Cardiac muscle cell (in vitro differentiated cells and primary cell): Measurements from ENCODE around the gene VBP1. TPM values are rescaled to one million over a fixed set of nuclear protein-coding genes. Genes with fewer than 3 reads are reported as not detected.
A peak's percentile ranks its signal among the peaks of the same experiment; 100 is the strongest.

Source experiments
- DNase-seq, 2 donors: peaks; one replicate each; pipeline versions ENCODE4 v3.0.0 to v3.0.0-alpha.2; 2010 to 2017; ENCODE audit warnings: low read depth in 1 of 2, low spot score in 1 of 2
- H3K27ac ChIP-seq: fragments of 200-600 bp; sonication (generic); 2 replicates; pipeline ENCODE4 v1.5.1; 2016
- H3K27me3 ChIP-seq: fragments of 200-600 bp; sonication (generic); 2 replicates; pipeline ENCODE4 v1.6.0; 2016; ENCODE audit warnings: control low read depth
- H3K36me3 ChIP-seq: fragments of 200-600 bp; sonication (generic); 2 replicates; pipeline ENCODE4 v1.5.1; 2016; ENCODE audit warnings: control low read depth
- H3K4me1 ChIP-seq: fragments of 200-600 bp; sonication (generic); 2 replicates; pipeline ENCODE4 v1.8.1; 2017; ENCODE audit warnings: low read depth, mild to moderate bottlenecking, mixed run types
- H3K4me3 ChIP-seq: fragments of 200-600 bp; sonication (generic); 2 replicates; pipeline ENCODE4 v1.5.1; 2016; ENCODE audit warnings: mild to moderate bottlenecking
- H3K9me3 ChIP-seq: fragments of 200-600 bp; sonication (generic); 2 replicates; pipeline ENCODE4 v1.5.1; 2017; ENCODE audit warnings: low read depth, mild to moderate bottlenecking, control low read depth
- CTCF ChIP-seq: IDR thresholded peaks from 2 replicates; pipeline ENCODE4 v1.5.1; 2012; ENCODE audit warnings: low read depth, mild to moderate bottlenecking, low read length
- polyA plus RNA-seq: library from polyadenylated mRNA; unstranded; fragments of >200 nt; fragmentation: Nextera tagmentation; extraction: Ambion mirVana; gene quantifications from 2 replicates; pipeline ENCODE4 v1.2.1, GENCODE V29; 2016
- total RNA-seq: library from RNA; depleted of rRNA; stranded (reverse); fragments of >200 nt; gene quantifications from 2 replicates; pipeline ENCODE4 v1.2.3, GENCODE V29; 2016

Gene VBP1
- total RNA-seq, result 42.8 and 50.2 TPM in 2 replicates
- polyA plus RNA-seq, result 116 and 121 TPM in 2 replicates

GRCh38 chrX:155216179-155216939 lies at the start of gene VBP1:
TSS of gene VBP1 (plus strand) at chrX:155216460. CDS start at chrX:155216483, 23 bp downstream.
- H3K27ac ChIP-seq, result peak within 1 kb of the TSS; percentile 96

GRCh38 chrX:155169881-155170280 lies 46.4 kb upstream of the VBP1 start:
- TF ChIP-seq CTCF, result no peak

More at GRCh38 chrX:155216179-155216939, at the start of gene VBP1:
- DNase-seq, result peak; percentile 92 to 97
- Histone ChIP-seq H3K9me3 (no peaks in the 10 kb centered on the region), H3K27me3 (no peaks in the 10 kb centered on the region), H3K4me3 (peak within 1 kb of the TSS; percentile 93), H3K4me1 (no peaks in the 10 kb centered on the region), H3K36me3 (no peaks in the 10 kb centered on the region)
- TF ChIP-seq CTCF, result peak; percentile 46

GRCh38 chrX:155179346-155179997 lies 36.8 kb upstream of the VBP1 start:
- peak; percentile 7 for TF ChIP-seq CTCF
- H3K9me3 ChIP-seq, result no peaks in the 10 kb centered on the region
- peak in 1 of 2 donors; percentile 19 for DNase-seq

More at GRCh38 chrX:155169881-155170280, 46.4 kb upstream of the VBP1 start:
- peak in 1 of 2 donors; percentile 5 for DNase-seq
- Histone ChIP-seq H3K27me3 (no peaks in the 10 kb centered on the region), H3K4me3 (no peak overlapping the region), H3K4me1 (no peaks in the 10 kb centered on the region), H3K36me3 (no peaks in the 10 kb centered on the region), H3K27ac (no peak overlapping the region), H3K9me3 (no peaks in the 10 kb centered on the region)

GRCh38 chrX:155188786-155189185 lies 27.5 kb upstream of the VBP1 start:
- no peaks in the 10 kb centered on the region for H3K27me3 ChIP-seq
- no peak for DNase-seq
- no peaks in the 10 kb centered on the region for H3K9me3 ChIP-seq
- no peaks in the 10 kb centered on the region for H3K36me3 ChIP-seq
- no peak for TF ChIP-seq CTCF
- H3K27ac ChIP-seq, result no peak overlapping the region
- H3K4me3 ChIP-seq, result no peak overlapping the region
- no peaks in the 10 kb centered on the region for H3K4me1 ChIP-seq

More at GRCh38 chrX:155179346-155179997, 36.8 kb upstream of the VBP1 start:
- Histone ChIP-seq H3K27me3 (no peaks in the 10 kb centered on the region), H3K4me1 (no peaks in the 10 kb centered on the region), H3K4me3 (no peak overlapping the region), H3K36me3 (no peaks in the 10 kb centered on the region), H3K27ac (no peak overlapping the region)

- Histone ChIP-seq H3K27ac (no peak overlapping the region), H3K36me3 (no peaks in the 10 kb centered on the region), H3K9me3 (no peaks in the 10 kb centered on the region), H3K27me3 (no peaks in the 10 kb centered on the region), H3K4me3 (no peak overlapping the region), H3K4me1 (no peaks in the 10 kb centered on the region)
- DNase-seq, result no peak
- TF ChIP-seq CTCF, result no peak
Measured at GRCh38 chrX:155211208-155211607, 5.1 kb upstream of the VBP1 start.
